ENCODE data around the gene FANCC.
"Not testable (repeated sequence)": the region's sequence is repeated elsewhere in the genome, so short reads cannot be mapped to it uniquely, and the experiment has no call there.

FANCC gene

GRCh38 chr9:95276395-95276954 is 41.0 kb downstream of the FANCC start:
- no peak for DNase-seq

GRCh38 chr9:95274160-95274559 is 43.3 kb downstream of the FANCC start:
- DNase-seq = not testable (repeated sequence)

- no peak for DNase-seq
Measured at GRCh38 chr9:95273369-95274022, 44.0 kb downstream of the FANCC start.

- DNase-seq = no peak
Measured at GRCh38 chr9:95272830-95273229, 44.7 kb downstream of the FANCC start.

GRCh38 chr9:95270790-95271189 is 46.7 kb downstream of the FANCC start:
- DNase-seq = no peak

- not testable (repeated sequence) for DNase-seq
Measured at GRCh38 chr9:95269803-95270773, 47.4 kb downstream of the FANCC start.

GRCh38 chr9:95268681-95269080 is 48.8 kb downstream of the FANCC start:
- DNase-seq = no peak

- no peak for DNase-seq
Measured at GRCh38 chr9:95266649-95267048, 50.9 kb downstream of the FANCC start.

GRCh38 chr9:95265960-95266359 is 51.5 kb downstream of the FANCC start:
- DNase-seq = no peak

GRCh38 chr9:95264954-95265615 is 52.4 kb downstream of the FANCC start:
- no peak for DNase-seq

GRCh38 chr9:95261890-95262289 is 55.6 kb downstream of the FANCC start:
- DNase-seq = no peak

GRCh38 chr9:95250462-95251221 is 66.9 kb downstream of the FANCC start:
- no peak for DNase-seq

GRCh38 chr9:95249986-95250385 is 67.5 kb downstream of the FANCC start:
- DNase-seq = no peak

- DNase-seq = no peak
Measured at GRCh38 chr9:95246547-95246946, 71.0 kb downstream of the FANCC start.

- no peak for DNase-seq
Measured at GRCh38 chr9:95242613-95243012, 74.9 kb downstream of the FANCC start.

GRCh38 chr9:95239071-95239470 is 78.4 kb downstream of the FANCC start:
- no peak for DNase-seq

- no peak for DNase-seq
Measured at GRCh38 chr9:95237336-95237735, 80.2 kb downstream of the FANCC start.

- no peak for DNase-seq
Measured at GRCh38 chr9:95230046-95230445, 87.5 kb downstream of the FANCC start.

GRCh38 chr9:95229230-95229915 is 88.1 kb downstream of the FANCC start:
- DNase-seq = no peak

GRCh38 chr9:95226921-95227320 is 90.6 kb downstream of the FANCC start:
- no peak for DNase-seq

- DNase-seq = no peak
Measured at GRCh38 chr9:95225726-95226106, 91.8 kb downstream of the FANCC start.

Measured in activated naive CD4-positive, alpha-beta T cell (primary cell).